ENCODE measurements around the gene DGKA.
"Not testable (repeated sequence)": the region's sequence is repeated elsewhere in the genome, so short reads cannot be mapped to it uniquely, and the experiment has no call there.

DGKA gene

DNA sequence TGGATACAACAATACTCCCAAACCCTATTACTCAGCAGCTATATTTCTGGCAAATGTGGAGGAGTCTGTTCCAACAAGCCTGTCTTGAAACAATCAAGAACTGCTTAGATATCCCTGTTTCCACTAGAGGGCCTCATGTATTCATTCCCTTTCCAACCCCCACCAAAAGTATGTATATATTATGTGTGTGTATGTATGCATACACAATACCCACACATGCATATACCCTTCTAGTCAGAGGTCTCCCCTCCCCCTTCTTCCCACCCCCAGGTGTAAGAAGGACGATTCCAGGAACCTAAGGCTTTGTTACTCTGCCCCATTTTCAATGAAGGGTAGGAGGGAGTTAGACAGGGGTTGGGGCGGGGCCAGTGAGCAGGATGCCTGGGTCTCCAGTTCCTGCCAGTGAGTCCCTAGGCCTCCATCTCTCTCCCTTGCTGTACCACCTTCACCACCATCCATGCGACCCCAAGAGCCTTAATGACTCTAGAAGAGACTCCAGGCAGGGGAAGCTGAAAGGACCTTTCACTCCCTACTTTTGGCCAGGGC is at the start of gene DGKA:
DGKA (plus strand) TSS at position 392 of the 546 bp plus-strand sequence. CDS start 5,342 bp downstream, outside the sequence.
- DNase-seq = peak; percentile 40

DNA sequence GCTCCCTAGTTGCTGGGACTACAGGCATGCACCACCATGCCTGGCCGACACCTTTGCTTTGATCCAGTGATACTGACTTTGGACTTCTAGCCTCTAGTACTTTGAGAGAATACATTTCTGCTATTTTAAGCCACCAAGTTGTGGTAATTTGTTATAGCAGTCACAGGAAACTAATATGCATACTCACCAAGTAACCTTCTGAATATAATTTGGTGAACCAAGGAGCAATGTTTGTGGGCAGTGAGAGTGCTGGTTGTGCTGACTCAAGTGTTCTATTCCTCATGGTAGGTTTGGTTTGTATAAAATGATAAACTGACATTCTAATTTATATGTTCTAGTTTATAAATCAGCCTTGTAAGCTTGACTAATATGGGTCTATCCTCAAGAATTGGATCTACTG is 45.8 kb upstream of the DGKA start:
- no peak for DNase-seq

DNA sequence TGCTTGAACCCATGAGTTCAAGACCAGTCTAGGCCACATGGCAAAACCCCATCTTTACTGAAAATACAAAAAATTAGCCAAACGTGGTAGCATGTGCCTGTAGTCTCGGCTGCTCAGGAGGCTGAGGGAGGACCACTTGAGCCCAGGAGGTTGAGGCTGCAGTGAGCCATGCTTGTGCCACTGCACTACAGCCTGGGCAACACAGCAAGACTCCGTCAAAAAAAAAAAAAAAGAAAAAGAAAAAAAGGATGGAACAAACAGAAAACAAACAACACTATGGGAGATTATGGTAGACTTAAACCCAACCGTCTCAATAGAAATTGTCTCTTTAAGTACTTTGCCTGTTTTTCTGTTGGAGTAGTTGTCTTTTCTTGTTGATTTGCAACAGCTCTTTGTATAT is 39.7 kb upstream of the DGKA start:
- DNase-seq = no peak

DNA sequence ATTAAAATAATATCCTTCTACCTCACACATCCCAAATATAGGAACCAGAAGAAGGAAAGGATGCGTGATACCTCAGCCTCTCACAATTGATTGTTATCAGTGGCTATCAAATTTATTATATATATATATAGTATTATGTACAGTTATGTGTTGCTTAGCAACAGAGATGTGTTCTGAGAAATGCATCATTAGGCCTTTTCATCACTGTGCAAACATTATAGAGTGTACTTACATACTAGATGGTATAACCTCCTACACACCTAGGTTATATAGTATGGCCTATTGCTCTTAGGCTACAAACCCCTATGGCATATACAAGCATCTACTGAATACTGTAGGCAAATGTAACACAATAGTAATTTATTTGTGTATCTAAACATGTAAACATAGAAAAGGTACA is 37.2 kb upstream of the DGKA start:
- DNase-seq = no peak

DNA sequence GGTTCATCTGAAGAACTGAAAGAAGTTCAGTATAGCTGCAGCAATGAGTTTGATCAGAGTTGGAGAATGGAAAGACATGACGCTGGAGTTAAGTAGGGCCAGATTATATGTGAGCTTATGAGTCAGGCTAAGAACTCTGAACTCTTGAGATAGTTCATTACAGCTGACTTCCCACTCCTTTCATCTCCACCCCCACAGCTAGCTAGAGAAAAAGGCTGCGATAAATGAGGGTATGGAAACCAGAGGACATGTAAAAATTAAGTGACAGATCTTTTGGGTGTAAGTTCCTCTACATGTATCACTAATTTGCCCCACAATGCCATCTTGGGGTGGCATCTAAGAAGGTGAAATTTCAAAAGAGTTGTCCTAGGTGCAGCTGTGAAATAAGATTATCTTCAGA is 31.9 kb upstream of the DGKA start:
- DNase-seq = no peak

DNA sequence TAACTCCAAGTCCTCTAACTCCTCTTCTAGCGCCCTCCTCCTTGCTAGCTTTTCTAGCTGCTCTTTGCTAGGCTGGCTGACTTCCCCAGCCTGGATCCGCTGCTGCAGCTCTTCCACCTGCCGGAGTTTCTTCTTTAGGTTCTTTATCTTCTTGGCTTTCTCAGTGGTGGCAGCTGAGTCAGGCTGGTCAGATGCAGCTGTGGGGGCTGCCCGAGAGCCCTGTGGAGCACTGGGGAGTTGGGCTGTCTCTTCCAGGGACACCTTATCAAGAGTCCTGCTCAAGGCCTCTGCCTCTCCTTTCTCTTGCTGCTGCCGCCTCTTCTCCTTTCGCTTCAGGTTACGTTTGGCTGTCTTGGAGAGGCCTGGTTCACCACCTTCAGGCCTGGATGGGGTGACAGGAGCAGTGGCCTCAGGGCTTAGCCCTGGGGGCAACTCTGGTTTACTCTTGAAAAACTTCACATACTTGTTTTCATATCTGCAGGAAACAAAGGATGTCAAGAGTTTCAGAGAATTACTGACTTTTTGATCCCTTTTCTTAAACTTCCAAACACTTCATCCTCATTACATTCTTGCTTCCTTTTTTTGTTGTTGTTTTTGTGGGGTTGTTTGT is 29.0 kb upstream of the DGKA start:
- no peak for DNase-seq

DNA sequence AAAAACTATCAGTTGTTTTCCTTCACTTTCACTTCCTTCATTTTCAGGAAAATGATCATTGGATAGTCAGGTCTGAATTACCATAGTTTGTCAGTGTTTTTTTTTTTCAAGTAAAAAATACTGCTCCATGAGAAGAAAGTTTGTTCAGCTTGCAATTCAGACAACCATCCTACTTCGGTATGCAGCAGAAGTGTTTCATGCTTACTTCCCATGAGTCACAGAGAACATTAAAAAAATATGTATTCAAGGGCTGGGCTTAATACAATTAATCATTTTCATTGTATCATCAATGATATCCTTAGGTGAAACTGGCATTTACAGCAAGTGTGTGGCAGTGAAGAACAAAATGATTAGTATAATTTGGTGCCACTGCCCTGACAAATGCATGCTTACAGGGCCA is 24.9 kb upstream of the DGKA start:
- DNase-seq = no peak

DNA sequence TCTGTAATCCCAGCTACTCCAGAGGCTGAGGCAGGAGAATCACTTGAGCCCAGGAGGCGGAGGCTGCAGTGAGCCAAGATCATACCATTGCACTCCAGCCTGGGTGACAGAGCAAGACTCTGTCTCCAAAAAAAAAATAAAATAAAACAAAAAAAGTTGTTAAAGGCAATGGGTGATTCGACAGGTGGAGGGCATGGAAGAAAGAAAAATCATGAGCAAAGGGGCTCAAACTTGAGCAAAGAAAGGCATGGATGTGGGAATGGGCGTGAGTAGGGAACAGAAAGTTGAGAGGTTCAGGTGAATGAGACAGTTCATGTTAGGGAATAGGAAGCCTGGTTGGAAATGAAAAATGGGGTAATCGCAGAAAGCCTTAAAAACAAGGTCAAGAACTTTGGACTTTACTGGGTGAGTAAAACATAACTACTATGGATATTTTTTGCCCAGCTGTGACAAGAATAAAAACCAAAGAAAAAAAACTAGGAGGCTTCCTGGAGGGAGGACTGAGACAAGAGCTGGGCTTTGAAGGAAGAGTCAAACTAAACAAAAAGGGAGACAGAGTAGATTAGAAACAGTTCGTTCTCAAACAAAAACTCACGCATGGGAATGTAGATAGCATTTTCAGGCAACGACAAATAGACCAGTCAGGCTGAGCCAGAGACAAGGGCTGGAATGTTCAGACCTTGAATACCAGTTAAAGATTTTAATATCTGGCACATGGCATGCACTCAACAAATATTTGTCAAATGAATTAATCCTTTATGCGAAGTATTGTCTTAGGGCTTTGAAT is 22.0 kb upstream of the DGKA start:
- DNase-seq = no peak

DNA sequence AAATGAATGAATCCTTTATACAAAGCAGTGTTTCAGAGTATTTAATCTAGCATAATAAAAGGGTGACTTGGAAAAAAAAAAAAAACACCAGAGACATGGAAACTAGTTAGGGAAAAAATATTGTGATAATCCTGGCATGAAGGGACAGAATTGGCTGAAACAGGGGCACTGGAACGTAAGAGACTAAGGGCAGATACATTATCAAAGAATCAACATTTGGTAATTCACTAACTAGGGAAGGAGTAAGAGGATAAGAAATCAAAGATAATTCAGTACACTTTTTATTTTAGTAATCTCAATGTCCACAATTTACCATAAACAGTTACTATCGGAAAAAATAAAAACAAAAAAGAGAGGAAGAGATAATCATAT is 21.5 kb upstream of the DGKA start:
- no peak for DNase-seq

DNA sequence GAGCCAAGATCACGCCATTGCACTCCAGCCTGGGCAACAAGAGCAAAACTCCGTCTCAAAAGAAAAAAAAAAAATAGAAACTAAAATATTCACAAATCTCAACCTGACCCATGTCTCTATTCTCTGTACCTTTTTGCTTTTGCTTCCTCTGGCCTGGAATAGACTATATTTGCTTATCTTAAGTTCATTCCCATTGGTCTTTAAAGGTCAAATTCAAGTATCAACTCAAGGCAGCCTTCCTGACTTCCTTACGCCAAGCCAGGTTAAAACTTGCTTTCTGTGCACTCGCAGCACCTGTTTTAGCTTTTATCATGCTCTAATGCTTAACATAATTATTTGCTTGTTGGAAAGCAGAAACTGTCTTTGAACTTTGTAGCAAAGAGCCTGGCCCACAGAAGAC is 18.1 kb upstream of the DGKA start:
- DNase-seq = no peak

DNA sequence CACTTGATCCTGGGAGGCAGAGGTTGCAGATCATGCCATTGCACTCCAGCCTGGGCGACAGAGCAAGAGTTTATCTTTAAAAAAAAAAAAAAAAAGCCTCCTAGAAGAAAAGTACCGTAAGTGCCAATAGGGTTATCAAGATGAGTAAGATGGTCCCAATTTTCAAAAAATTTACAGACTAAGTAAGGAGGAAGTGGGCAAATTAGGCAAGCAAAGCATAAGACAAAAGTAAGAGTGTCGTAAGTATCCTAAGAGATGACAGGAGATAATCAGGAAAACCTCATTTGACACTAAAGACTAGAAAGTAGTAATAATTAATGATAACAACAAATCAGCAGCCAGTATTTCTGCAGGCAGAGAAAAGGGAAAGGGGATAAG is 15.5 kb upstream of the DGKA start:
- no peak for DNase-seq

DNA sequence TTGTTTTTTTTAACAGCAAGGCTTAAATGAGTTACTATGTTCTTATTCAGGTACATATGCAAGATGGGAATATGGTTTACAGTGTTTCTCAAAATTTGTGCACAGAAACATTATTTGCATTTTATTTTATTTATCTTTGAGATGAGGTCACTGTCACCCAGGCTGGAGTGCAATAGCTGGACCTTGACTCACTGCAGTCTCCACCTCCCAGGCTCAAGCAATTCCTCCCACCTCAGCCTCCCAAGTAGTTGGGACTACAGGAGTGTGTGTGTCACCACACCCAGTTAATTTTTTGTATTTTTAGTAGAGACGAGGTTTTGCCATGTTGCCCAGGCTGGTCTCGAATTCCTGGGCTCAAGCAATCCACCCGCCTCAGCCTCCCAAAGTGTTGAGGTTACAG is 11.9 kb upstream of the DGKA start:
- DNase-seq = not testable (repeated sequence)

DNA sequence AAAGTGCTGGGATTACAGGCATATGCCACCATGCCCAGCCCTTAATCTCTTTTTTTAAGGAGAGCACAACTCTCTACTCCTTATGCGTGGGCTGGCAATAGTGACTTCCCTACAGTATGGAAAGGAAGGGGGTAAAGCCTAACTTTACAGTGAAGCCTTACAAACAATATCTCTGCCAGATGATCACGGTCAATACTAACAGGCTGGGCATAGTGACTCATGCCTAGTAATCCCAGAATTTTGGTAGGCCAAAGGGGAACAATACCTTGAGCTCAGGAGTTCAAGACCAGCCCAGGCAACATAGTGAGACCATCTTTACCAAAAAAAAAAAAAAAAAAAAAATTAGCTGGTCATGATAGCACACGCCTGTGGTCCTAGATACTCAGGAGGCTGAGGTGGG is 8.8 kb upstream of the DGKA start:
- no peak for DNase-seq

DNA sequence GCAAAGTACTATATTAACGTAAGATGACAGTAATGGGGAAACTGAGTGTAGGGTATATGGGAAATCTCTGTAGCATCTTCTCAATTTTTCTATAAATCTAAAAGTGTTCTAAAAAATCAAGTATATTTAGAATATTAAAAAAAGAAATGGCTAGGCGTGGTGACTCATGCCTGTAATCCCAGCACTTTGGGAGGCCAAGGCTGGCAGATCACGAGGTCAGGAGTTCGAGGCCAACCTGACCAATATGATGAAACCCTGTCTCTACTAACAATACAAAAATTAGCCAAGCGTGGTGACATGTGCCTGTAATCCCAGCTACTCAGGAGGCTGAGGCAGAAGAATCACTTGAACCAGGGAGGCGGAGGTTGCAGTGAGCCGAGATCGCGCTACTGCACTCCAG is 7.3 kb upstream of the DGKA start:
- DNase-seq = not testable (repeated sequence)

DNA sequence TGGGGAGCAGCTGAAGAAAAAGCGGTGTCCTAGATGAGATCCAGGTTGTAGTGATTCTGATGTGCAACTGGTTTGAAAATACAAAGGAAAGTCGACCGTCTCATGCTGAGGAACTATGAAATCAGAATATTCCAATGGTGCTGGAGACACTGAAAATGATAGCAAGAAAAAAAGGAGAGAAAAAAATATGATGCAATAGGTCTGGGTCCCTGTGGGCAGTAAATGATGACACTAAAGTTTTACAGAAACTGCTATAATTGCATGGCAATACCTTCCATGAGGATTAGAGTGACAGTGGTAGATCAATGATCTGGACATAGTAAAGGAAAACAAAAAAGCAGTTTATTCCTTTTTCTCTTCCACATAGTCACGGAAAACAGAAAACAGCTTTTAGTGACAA is 5.6 kb upstream of the DGKA start:
- DNase-seq = no peak

DNA sequence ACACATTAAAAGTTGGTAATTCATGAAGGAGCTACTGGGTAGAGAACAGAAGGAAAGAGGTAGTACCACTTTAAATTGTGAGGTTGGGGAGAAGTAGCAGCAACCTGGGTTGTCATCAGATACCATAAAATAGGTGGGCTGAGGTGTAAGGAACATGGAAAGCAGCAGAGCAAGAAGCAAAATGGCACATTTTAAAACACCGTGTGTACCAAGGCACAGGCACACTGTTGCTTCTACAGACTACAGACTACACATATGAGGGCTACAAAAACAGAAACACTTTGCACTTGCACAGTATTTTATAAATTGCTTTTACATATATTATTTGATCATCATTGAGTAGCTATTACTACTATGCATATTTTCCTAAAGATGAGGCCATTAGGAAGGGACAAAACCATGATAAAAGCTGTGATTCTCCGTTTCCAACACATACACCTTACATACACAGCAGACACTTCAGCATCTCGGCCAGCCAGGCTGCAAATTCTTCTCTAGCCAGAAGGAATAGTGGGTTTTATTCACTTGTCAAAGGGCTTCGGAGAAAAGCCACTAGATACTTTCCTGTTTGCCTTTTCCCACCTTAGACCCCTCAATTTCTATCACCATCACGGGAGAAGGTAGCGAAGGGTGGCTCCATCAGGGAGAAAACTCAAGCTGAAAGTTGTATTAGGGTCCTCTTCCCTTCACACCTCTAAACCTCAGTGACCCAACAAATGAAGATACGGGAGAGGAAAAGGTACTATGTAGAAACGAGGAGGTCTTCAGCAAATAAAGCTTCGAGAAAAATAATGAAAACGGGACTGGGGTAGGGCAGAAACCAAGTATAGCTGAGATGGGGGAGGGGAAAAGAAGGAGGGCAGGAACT is 4.9 kb upstream of the DGKA start:
- DNase-seq = no peak

DNA sequence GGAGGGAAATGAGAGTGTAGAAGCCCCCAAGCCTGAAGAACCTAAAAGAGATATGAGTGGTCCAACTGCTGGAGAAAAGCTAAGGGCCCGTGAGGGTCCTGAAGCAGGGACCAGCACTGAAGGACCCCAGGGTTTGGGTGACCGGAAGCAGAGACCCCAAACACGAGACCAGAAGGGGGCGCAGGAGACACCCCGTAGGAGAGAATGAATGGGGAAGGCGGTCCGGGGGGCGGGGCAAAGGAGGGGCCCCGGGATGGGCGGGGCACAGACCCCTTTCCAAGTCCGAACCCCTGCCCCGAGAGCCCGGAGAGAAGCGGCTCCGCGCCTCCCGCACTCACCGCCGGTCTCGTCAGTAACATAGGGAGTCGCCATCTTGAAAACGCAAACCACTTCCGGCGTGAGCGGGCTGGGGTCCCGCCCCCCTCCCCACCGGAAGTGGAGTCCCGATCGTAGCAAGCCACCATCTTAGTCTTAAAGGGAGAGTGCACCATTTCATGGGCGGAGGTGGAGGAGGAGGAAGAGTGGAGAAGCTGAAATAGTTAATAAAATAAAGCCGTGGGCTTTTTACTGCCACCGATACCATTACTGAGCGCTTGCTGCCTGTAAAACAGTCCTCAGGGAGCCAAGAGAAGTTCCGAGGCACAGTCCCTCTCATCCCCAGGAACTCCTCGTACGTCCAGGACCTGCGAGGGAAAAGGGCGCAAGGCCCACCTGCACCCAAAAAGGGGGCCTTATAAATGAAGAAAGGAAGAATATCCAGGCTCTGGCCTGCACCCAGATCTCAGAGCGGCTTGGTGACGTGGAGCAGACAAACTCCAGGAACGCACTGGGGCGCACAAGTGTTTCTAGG is 4.0 kb upstream of the DGKA start:
- peak; percentile 73 for DNase-seq

DNA sequence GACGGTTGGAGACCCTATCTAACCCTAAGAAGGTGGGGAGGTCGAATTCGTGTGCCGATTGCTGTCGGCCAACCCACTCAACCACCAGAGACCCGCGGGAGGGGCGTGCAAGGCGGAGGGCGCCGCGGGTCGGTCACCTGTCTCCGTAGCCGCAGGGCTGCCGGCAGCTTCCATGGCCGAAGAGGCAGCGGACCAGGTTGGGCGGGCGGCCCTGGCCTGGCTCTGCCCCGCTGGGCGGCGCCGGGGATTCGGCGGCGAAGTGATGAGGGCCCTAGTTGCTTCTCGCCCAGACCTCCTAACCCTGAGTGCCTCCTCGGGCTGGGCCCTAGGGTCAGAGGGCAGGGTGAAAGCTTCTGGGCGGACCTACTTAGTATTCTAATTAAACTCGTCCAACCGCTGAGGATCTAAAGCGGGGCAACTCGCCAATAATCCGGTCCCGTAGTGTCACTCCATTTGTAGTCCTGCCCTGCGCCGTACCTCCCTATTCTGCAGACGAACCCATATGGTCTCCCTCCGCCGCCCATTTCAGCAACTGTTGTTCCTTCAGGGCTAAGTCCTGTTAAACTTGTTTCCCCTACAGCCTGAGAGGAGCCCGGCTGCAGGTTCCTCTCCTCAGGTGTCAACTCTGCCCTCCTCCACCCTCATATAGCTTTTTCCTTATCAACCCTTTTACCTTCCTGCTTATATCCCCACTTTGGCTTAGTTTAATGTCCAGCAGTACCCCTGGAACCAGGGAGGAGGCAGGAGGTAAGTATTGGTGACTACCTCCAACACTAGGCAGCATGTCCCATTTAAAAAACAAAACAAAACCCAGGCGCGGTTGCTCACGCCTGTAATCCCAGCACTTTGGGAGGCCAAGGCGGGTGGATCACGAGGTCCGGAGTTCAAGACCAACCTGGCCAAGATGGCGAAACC is 3.1 kb upstream of the DGKA start, which contains the start of gene PYM1:
PYM1 (minus strand) TSS at position 307 of the 915 bp plus-strand sequence; CDS start at position 174, 133 bp downstream.
- peak; percentile 39 for DNase-seq

DNA sequence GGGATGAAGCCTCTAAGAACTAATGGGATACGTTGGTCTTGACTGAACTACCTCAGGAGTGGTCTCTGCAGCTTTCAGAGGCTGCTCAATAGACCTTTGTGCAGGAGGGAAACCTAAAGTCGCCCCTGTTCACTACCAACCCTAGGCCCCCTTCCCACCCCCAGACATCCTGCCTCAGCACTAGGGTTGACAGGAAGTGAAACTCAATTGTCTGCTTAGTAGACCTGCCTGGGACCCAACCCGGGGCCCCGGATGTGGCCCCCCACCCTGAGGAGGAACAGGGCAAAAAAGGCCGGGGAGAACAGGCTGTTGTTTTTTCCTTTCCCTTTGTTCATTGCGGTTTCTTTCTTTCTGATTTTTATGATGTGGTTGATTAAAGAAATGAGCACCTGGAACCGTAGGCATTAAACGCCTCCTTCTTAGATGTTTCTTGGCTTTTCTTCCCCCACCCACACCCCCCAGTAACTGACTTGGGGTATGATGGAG is 1.6 kb upstream of the DGKA start:
- DNase-seq = no peak

DNA sequence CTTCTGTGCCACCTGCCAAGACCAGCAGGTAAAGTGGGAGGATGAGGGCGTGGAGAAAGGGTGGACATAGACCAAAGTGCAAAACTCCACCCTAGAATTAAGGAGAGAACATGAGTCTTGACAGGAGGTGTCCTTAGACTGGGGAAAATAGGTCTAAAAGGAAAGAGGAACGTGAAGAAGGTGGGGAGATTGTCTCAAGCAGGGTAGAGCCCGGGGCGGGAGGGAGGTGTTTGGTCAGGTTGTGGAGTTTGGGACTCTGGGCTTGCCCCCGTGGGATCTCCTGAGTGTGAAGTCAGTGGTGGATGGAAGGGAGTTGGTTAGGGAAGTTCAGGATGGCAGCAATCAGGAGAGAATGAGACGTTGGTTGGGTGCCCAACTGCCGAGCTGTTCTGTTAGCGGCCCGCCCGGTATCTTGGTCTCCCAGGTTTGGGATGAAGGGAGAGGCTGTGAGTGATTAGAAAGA is 386 bp downstream of the DGKA start:
- no peak for DNase-seq

Measured in NCI-H1105 treated with DMSO at 0.1 percent for 48 hours (cell line).